ENCODE data around the gene OCA2.
"Not testable (repeated sequence)": the region's sequence is repeated elsewhere in the genome, so short reads cannot be mapped to it uniquely, and the experiment has no call there.

OCA2 gene

DNA sequence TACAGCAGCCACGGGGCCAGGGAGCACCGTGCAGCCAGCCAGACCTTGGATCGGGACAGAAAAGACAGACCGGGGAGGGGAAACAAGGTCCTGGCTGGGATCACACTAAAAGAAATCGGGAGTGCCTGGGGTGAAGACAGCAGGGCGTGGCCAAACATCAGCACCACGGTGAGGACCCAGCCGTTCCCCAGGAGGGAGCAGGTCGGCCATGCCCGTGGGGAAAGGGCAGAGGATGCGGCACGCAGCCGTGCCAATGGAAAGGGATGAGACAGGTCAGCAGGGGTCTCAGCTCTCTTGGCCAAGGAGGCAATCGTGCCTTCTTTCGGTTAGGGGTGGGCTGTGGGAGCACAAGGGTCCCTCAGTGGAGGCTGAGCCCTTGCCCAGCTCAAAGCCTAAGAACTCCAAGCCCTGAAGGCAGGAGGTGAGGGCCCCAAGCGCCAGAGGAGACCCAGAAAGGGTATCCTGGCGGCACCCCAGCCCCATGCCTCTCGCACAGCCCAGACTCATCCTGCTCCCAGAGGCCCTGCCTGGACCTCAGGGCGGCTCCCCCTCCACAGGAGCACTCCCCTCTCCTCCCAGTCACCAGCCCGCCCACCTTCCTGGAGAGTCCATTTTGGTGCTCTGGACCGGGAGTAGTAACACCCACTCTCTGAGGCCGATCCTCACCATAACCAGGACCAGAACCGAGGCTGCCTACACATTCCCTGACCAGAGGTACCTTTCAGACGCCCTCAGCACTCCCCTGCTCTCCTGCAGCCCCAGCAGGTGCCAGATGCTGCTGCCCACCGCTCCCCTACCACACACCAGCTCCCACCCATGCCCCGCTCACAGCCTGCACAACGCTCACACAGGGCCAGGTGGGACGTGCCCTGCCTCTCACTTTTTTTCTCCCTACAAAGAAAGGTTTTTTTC is 23.2 kb upstream of the OCA2 start:
- Histone ChIP-seq H3K9ac (ENCODE audit: low read depth, low read length, poor library complexity, severe bottlenecking) (no peak overlapping the region), H3K79me2 (ENCODE audit: insufficient read depth, low read length) (no peaks in the 10 kb centered on the region), H2AFZ (ENCODE audit: low read length) (no peak overlapping the region), H3K4me1 (ENCODE audit: insufficient read depth, low read length, poor library complexity, severe bottlenecking) (no peaks in the 10 kb centered on the region), H3K9me2 (replicated peaks; ENCODE audit: low read depth, low read length) (no peaks in the 10 kb centered on the region), H3K27me3 (ENCODE audit: insufficient read depth, low read length, poor library complexity, severe bottlenecking) (no peaks in the 10 kb centered on the region), H3K9me3 (ENCODE audit: insufficient read depth, low read depth, low read length) (no peaks in the 10 kb centered on the region), H3K4me2 (ENCODE audit: low read depth, low read length, poor library complexity, severe bottlenecking) (no peak overlapping the region), H3K4me3 (ENCODE audit: low read length, poor library complexity, severe bottlenecking) (no peak overlapping the region), H3F3A (ENCODE audit: low read depth) (no peaks in the 10 kb centered on the region), H3K36me3 (ENCODE audit: insufficient read depth, low read length) (peaks cover 62% of the 10 kb centered on the region; the same call in 1 of the 2 replicates), H4K20me1 (ENCODE audit: insufficient read depth, low read length, poor library complexity, severe bottlenecking) (no peaks in the 10 kb centered on the region)
- TF ChIP-seq EZH2phosphoT487 (IDR thresholded peaks at IDR 0.05; ENCODE audit: borderline replicate concordance) = no peak
- TF ChIP-seq, protein P1, sequence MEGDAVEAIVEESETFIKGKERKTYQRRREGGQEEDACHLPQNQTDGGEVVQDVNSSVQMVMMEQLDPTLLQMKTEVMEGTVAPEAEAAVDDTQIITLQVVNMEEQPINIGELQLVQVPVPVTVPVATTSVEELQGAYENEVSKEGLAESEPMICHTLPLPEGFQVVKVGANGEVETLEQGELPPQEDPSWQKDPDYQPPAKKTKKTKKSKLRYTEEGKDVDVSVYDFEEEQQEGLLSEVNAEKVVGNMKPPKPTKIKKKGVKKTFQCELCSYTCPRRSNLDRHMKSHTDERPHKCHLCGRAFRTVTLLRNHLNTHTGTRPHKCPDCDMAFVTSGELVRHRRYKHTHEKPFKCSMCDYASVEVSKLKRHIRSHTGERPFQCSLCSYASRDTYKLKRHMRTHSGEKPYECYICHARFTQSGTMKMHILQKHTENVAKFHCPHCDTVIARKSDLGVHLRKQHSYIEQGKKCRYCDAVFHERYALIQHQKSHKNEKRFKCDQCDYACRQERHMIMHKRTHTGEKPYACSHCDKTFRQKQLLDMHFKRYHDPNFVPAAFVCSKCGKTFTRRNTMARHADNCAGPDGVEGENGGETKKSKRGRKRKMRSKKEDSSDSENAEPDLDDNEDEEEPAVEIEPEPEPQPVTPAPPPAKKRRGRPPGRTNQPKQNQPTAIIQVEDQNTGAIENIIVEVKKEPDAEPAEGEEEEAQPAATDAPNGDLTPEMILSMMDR (conservative IDR thresholded peaks at IDR 0.05; ENCODE audit: low read length) = no peak

DNA sequence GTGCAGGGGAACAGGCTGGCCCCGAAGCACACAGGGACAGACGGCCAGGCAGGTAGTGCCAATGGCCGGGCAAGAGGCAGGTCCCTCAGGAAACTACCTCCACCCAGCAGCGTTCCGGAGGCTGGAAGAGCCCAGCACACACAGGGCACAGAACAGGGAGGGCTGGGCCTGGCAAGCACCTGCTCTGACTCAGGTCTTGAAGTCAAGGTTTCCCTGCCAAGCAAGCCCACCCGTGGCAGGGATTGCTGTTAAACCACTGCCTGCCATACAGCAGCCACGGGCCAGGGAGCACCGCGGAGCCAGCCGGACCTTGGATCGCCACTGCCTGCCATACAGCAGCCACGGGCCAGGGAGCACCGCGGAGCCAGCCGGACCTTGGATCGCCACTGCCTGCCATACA is 22.5 kb upstream of the OCA2 start:
- not testable (repeated sequence) for H3F3A ChIP-seq (ENCODE audit: low read depth); H3K27me3 ChIP-seq (ENCODE audit: insufficient read depth, low read length, poor library complexity, severe bottlenecking); H2AFZ ChIP-seq (ENCODE audit: low read length); H3K4me3 ChIP-seq (ENCODE audit: low read length, poor library complexity, severe bottlenecking); H3K4me2 ChIP-seq (ENCODE audit: low read depth, low read length, poor library complexity, severe bottlenecking); H3K9me2 ChIP-seq (replicated peaks; ENCODE audit: low read depth, low read length); H4K20me1 ChIP-seq (ENCODE audit: insufficient read depth, low read length, poor library complexity, severe bottlenecking); H3K79me2 ChIP-seq (ENCODE audit: insufficient read depth, low read length); H3K9me3 ChIP-seq (ENCODE audit: insufficient read depth, low read depth, low read length); H3K4me1 ChIP-seq (ENCODE audit: insufficient read depth, low read length, poor library complexity, severe bottlenecking); H3K9ac ChIP-seq (ENCODE audit: low read depth, low read length, poor library complexity, severe bottlenecking)
- H3K36me3 ChIP-seq (ENCODE audit: insufficient read depth, low read length) = peaks cover 59% of the 10 kb centered on the region; the same call in 1 of the 2 replicates

DNA sequence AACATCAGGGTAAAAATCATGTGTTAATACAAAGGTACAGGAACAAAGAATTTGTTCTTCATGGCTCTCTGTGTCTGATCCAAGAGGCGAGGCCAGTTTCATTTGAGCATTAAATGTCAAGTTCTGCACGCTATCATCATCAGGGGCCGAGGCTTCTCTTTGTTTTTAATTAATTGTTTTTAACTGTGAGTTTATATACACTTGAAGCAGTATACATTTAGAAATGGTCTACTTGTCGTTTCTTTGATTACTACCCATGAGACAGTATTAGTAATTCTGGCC is 21.2 kb upstream of the OCA2 start:
- Histone ChIP-seq H2AFZ (ENCODE audit: low read length) (no peak overlapping the region), H3K9me3 (ENCODE audit: insufficient read depth, low read depth, low read length) (no peaks in the 10 kb centered on the region), H3K4me3 (ENCODE audit: low read length, poor library complexity, severe bottlenecking) (no peak overlapping the region), H3K27me3 (ENCODE audit: insufficient read depth, low read length, poor library complexity, severe bottlenecking) (no peaks in the 10 kb centered on the region), H3K79me2 (ENCODE audit: insufficient read depth, low read length) (no peaks in the 10 kb centered on the region), H3K4me2 (ENCODE audit: low read depth, low read length, poor library complexity, severe bottlenecking) (no peak overlapping the region), H4K20me1 (ENCODE audit: insufficient read depth, low read length, poor library complexity, severe bottlenecking) (no peaks in the 10 kb centered on the region), H3F3A (ENCODE audit: low read depth) (no peaks in the 10 kb centered on the region), H3K9ac (ENCODE audit: low read depth, low read length, poor library complexity, severe bottlenecking) (no peak overlapping the region), H3K36me3 (ENCODE audit: insufficient read depth, low read length) (peaks cover 69% of the 10 kb centered on the region; the same call in 1 of the 2 replicates), H3K4me1 (ENCODE audit: insufficient read depth, low read length, poor library complexity, severe bottlenecking) (no peaks in the 10 kb centered on the region), H3K9me2 (replicated peaks; ENCODE audit: low read depth, low read length) (no peaks in the 10 kb centered on the region)
- TF ChIP-seq, protein P1 (conservative IDR thresholded peaks at IDR 0.05; ENCODE audit: low read length) = no peak
- TF ChIP-seq EZH2phosphoT487 (IDR thresholded peaks at IDR 0.05; ENCODE audit: borderline replicate concordance) = no peak

DNA sequence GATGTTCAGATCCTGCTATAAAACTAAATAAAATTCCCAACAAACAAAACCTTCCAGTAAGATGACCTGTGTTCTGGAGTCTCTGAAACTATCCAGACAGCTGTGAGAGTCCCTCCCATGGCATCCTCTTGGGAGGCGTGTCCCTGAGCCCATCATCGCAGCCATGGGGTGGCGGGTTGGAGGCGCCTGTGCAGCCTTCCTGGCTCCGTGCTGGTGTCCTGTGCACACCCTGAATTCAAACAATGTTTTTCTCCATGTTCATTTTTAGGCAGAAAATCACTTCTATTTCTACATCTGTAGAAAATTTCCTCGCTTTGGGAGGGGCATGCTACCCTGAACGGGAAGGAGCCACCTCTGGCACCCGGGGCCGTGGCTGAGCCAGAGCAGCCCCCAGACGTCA is 19.4 kb upstream of the OCA2 start:
- TF ChIP-seq, protein P1 (conservative IDR thresholded peaks at IDR 0.05; ENCODE audit: low read length) = no peak
- no peak for TF ChIP-seq EZH2phosphoT487 (IDR thresholded peaks at IDR 0.05; ENCODE audit: borderline replicate concordance)
- Histone ChIP-seq H3K9me2 (replicated peaks; ENCODE audit: low read depth, low read length) (no peaks in the 10 kb centered on the region), H3K36me3 (ENCODE audit: insufficient read depth, low read length) (peaks cover 76% of the 10 kb centered on the region; the same call in 1 of the 2 replicates), H3K4me1 (ENCODE audit: insufficient read depth, low read length, poor library complexity, severe bottlenecking) (no peaks in the 10 kb centered on the region), H3F3A (ENCODE audit: low read depth) (no peaks in the 10 kb centered on the region), H3K9ac (ENCODE audit: low read depth, low read length, poor library complexity, severe bottlenecking) (no peak overlapping the region), H3K4me3 (ENCODE audit: low read length, poor library complexity, severe bottlenecking) (no peak overlapping the region), H2AFZ (ENCODE audit: low read length) (no peak overlapping the region), H3K9me3 (ENCODE audit: insufficient read depth, low read depth, low read length) (no peaks in the 10 kb centered on the region), H4K20me1 (ENCODE audit: insufficient read depth, low read length, poor library complexity, severe bottlenecking) (no peaks in the 10 kb centered on the region), H3K79me2 (ENCODE audit: insufficient read depth, low read length) (no peaks in the 10 kb centered on the region), H3K4me2 (ENCODE audit: low read depth, low read length, poor library complexity, severe bottlenecking) (no peak overlapping the region), H3K27me3 (ENCODE audit: insufficient read depth, low read length, poor library complexity, severe bottlenecking) (no peaks in the 10 kb centered on the region)

All from Loucy (cell line).